ENCODE results near the gene ARHGEF7. TPM values are rescaled to one million over a fixed set of nuclear protein-coding genes. Genes with fewer than 3 reads are reported as not detected.

The ARHGEF7 gene
- polyA plus RNA-seq, 1 donor (not counting 4 experiments of a cell fraction or from before 2014, with no cell fraction given), result 25.2 TPM

DNA sequence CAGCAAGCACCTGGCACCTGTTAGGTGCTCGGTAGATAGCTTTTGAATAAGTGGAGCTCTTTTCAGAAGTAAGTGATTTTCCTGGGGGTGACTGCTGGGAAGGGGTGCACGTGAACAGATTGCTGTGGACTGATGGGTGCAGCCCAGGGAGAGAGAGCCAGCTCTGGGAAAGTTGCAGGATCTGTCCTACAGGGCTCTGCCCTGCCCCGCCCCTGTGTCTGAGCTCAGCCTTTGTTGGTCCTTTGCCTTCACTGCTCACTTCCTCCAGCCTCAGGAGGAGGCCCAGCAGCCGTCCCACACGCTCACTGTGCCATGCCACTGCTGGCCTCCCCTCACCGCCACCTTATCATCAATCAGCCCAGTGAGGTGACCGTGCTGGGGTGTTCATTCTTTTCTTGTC, 171.6 kb downstream of the ARHGEF7 start:
- dilution Hi-C loops (cut with MboI; ENCODE audit: extremely low pct_ligation_motif_present, low sequenced_read_pairs), result no loop called here
- no peak for FAIRE-seq
- Histone ChIP-seq H3K9me3 (ENCODE audit: control insufficient read depth, low read depth, low read length) (no peaks in the 10 kb centered on the region), H3K4me2 (ENCODE audit: control insufficient read depth, extremely low read depth, insufficient read depth, low read depth, low read length) (no peak overlapping the region), H3K27me3 (ENCODE audit: control insufficient read depth, extremely low read depth, insufficient read depth, low read length) (no peaks in the 10 kb centered on the region), H3K79me2 (ENCODE audit: control insufficient read depth, insufficient read depth, low read length) (no peaks in the 10 kb centered on the region), H3K9ac (ENCODE audit: control insufficient read depth, extremely low read depth, insufficient read depth, low read length) (no peak overlapping the region), H3K4me3 (ENCODE audit: control insufficient read depth in 2 of 3, extremely low read depth in 1 of 3, insufficient read depth in 2 of 3, low read depth in 1 of 3, low read length in 3 of 3) (no peak overlapping the region), H2AFZ (ENCODE audit: control insufficient read depth, low read length) (no peak overlapping the region), H3K27ac (ENCODE audit: control insufficient read depth, insufficient read depth, low read length) (no peak overlapping the region), H3K9me1 (ENCODE audit: control insufficient read depth, extremely low read depth, insufficient read depth, low read length) (no peaks in the 10 kb centered on the region), H4K20me1 (ENCODE audit: control insufficient read depth, extremely low read depth, insufficient read depth, low read length) (no peaks in the 10 kb centered on the region), H3K36me3 (ENCODE audit: control insufficient read depth in 2 of 2, extremely low read depth in 1 of 2, insufficient read depth in 2 of 2, low read length in 2 of 2) (peaks cover 11 to 33% of the 10 kb centered on the region in 2 experiments), H3K4me1 (ENCODE audit: control insufficient read depth, extremely low read depth, insufficient read depth, low read length) (peaks cover 10% of the 10 kb centered on the region)
- DNase-seq (ENCODE audit: low read depth, low spot score), result no peak
- TF ChIP-seq EZH2 (IDR thresholded peaks at IDR 0.05; ENCODE audit: low read length) (no peak), CTCF (optimal IDR thresholded peaks at IDR 0.05 in 1 of 3, IDR thresholded peaks at IDR 0.05 in 1 of 3, conservative IDR thresholded peaks at IDR 0.05 in 1 of 3; ENCODE audit: extremely low read depth in 1 of 3, insufficient read depth in 2 of 3, low read length in 3 of 3) (no peak)

DNA sequence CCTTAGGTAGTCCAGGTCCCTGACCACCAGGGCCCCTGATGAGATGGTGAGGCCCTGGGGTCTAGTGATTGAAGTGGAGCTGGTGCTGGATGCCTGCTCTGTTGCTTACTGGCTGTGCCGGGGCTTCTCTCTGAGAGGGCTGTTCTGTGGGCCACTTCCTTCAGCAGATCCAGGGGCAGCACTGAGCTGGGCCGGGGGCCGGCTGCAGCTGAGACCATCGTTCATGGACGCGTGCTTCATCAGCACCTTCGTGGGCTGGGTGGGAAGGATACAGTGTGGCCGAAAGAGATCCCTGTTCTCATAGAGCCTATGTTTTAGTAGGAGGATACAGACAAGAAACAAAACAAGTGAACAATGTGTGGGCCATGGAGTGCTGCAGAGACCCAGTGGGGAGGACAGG, 172.1 kb downstream of the ARHGEF7 start:
- FAIRE-seq (no peak), DNase-seq (ENCODE audit: low read depth, low spot score) (no peak)
- Histone ChIP-seq H3K9me3 (ENCODE audit: control insufficient read depth, low read depth, low read length) (no peaks in the 10 kb centered on the region), H3K79me2 (ENCODE audit: control insufficient read depth, insufficient read depth, low read length) (no peaks in the 10 kb centered on the region), H3K9me1 (ENCODE audit: control insufficient read depth, extremely low read depth, insufficient read depth, low read length) (no peaks in the 10 kb centered on the region), H4K20me1 (ENCODE audit: control insufficient read depth, extremely low read depth, insufficient read depth, low read length) (no peaks in the 10 kb centered on the region), H3K4me3 (ENCODE audit: control insufficient read depth in 2 of 3, extremely low read depth in 1 of 3, insufficient read depth in 2 of 3, low read depth in 1 of 3, low read length in 3 of 3) (no peak overlapping the region), H2AFZ (ENCODE audit: control insufficient read depth, low read length) (no peak overlapping the region), H3K36me3 (ENCODE audit: control insufficient read depth in 2 of 2, extremely low read depth in 1 of 2, insufficient read depth in 2 of 2, low read length in 2 of 2) (peaks cover 8 to 34% of the 10 kb centered on the region in 2 experiments), H3K27ac (ENCODE audit: control insufficient read depth, insufficient read depth, low read length) (no peak overlapping the region), H3K9ac (ENCODE audit: control insufficient read depth, extremely low read depth, insufficient read depth, low read length) (no peak overlapping the region), H3K4me1 (ENCODE audit: control insufficient read depth, extremely low read depth, insufficient read depth, low read length) (peaks cover 5% of the 10 kb centered on the region), H3K4me2 (ENCODE audit: control insufficient read depth, extremely low read depth, insufficient read depth, low read depth, low read length) (no peak overlapping the region), H3K27me3 (ENCODE audit: control insufficient read depth, extremely low read depth, insufficient read depth, low read length) (no peaks in the 10 kb centered on the region)
- dilution Hi-C loops (cut with MboI; ENCODE audit: extremely low pct_ligation_motif_present, low sequenced_read_pairs), result no loop called here
- TF ChIP-seq CTCF (optimal IDR thresholded peaks at IDR 0.05 in 1 of 3, IDR thresholded peaks at IDR 0.05 in 1 of 3, conservative IDR thresholded peaks at IDR 0.05 in 1 of 3; ENCODE audit: extremely low read depth in 1 of 3, insufficient read depth in 2 of 3, low read length in 3 of 3) (no peak), EZH2 (IDR thresholded peaks at IDR 0.05; ENCODE audit: low read length) (no peak)
